ENCODE results near the gene SLC49A3.

SLC49A3 gene

GRCh38 chr4:633406-633805 is 55.5 kb downstream of the SLC49A3 start:
- DNase-seq (ENCODE audit: low read depth): no peak

GRCh38 chr4:632926-633325 is 56.0 kb downstream of the SLC49A3 start:
- no peak for DNase-seq (ENCODE audit: low read depth)

GRCh38 chr4:632196-632790 is 56.7 kb downstream of the SLC49A3 start:
- no peak for DNase-seq (ENCODE audit: low read depth)
